ENCODE results near the gene PMM2. TPM values are rescaled to one million over a fixed set of nuclear protein-coding genes. Genes with fewer than 3 reads are reported as not detected.

Gene PMM2
- total RNA-seq, 1 donor from 2014 or later, result 47.6 TPM

GRCh38 chr16:8853150-8853549, 55.5 kb downstream of the PMM2 start:
- Mint-ChIP-seq H3K9me3 (ENCODE audit: low read depth) (no peaks in the 10 kb centered on the region), H3K4me1 (ENCODE audit: low read depth) (peaks cover 24% of the 10 kb centered on the region), H3K27me3 (ENCODE audit: low read depth) (no peaks in the 10 kb centered on the region), H3K4me3 (ENCODE audit: unreplicated experiment) (no peak overlapping the region), H3K36me3 (ENCODE audit: low read depth) (peaks cover 37% of the 10 kb centered on the region), H3K27ac (ENCODE audit: unreplicated experiment) (no peak overlapping the region)
- TF ChIP-seq CTCF (IDR thresholded peaks at IDR 0.05), result no peak
- DNase-seq (ENCODE audit: low spot score), result peak; percentile 37

- Mint-ChIP-seq H3K36me3 (ENCODE audit: low read depth) (peaks cover 38% of the 10 kb centered on the region), H3K27ac (ENCODE audit: unreplicated experiment) (no peak overlapping the region)
These were observed 56.0 kb downstream of the PMM2 start for GRCh38 chr16:8853611-8854010.

GRCh38 chr16:8854298-8854948, 56.8 kb downstream of the PMM2 start:
- no peak for TF ChIP-seq CTCF (IDR thresholded peaks at IDR 0.05)
- peaks cover 27% of the 10 kb centered on the region for H3K4me1 Mint-ChIP-seq (ENCODE audit: low read depth)
- H3K27ac Mint-ChIP-seq (ENCODE audit: unreplicated experiment), result peak overlapping the region; percentile 58
- no peaks in the 10 kb centered on the region for H3K27me3 Mint-ChIP-seq (ENCODE audit: low read depth)
- peak; percentile 62 for DNase-seq (ENCODE audit: low spot score)
- H3K36me3 Mint-ChIP-seq (ENCODE audit: low read depth), result peaks cover 38% of the 10 kb centered on the region
- no peak overlapping the region for H3K4me3 Mint-ChIP-seq (ENCODE audit: unreplicated experiment)
- H3K9me3 Mint-ChIP-seq (ENCODE audit: low read depth), result no peaks in the 10 kb centered on the region

More at GRCh38 chr16:8853611-8854010, 56.0 kb downstream of the PMM2 start:
- no peaks in the 10 kb centered on the region for H3K27me3 Mint-ChIP-seq (ENCODE audit: low read depth)
- H3K4me1 Mint-ChIP-seq (ENCODE audit: low read depth), result peaks cover 25% of the 10 kb centered on the region
- peak; percentile 15 for DNase-seq (ENCODE audit: low spot score)
- no peaks in the 10 kb centered on the region for H3K9me3 Mint-ChIP-seq (ENCODE audit: low read depth)
- no peak for TF ChIP-seq CTCF (IDR thresholded peaks at IDR 0.05)
- H3K4me3 Mint-ChIP-seq (ENCODE audit: unreplicated experiment), result no peak overlapping the region

- Mint-ChIP-seq H3K4me3 (ENCODE audit: unreplicated experiment) (no peak overlapping the region), H3K9me3 (ENCODE audit: low read depth) (no peaks in the 10 kb centered on the region), H3K4me1 (ENCODE audit: low read depth) (peaks cover 27% of the 10 kb centered on the region), H3K27me3 (ENCODE audit: low read depth) (no peaks in the 10 kb centered on the region), H3K27ac (ENCODE audit: unreplicated experiment) (peak overlapping the region; percentile 59), H3K36me3 (ENCODE audit: low read depth) (peaks cover 33% of the 10 kb centered on the region)
- peak; percentile 56 for DNase-seq (ENCODE audit: low spot score)
- TF ChIP-seq CTCF (IDR thresholded peaks at IDR 0.05), result peak; percentile 50
These were observed 57.6 kb downstream of the PMM2 start for GRCh38 chr16:8855051-8855786.

GRCh38 chr16:8855972-8856371, 58.3 kb downstream of the PMM2 start:
- Mint-ChIP-seq H3K27ac (ENCODE audit: unreplicated experiment) (peak overlapping the region; percentile 51), H3K9me3 (ENCODE audit: low read depth) (no peaks in the 10 kb centered on the region), H3K4me1 (ENCODE audit: low read depth) (peaks cover 25% of the 10 kb centered on the region), H3K4me3 (ENCODE audit: unreplicated experiment) (no peak overlapping the region), H3K27me3 (ENCODE audit: low read depth) (no peaks in the 10 kb centered on the region), H3K36me3 (ENCODE audit: low read depth) (peaks cover 28% of the 10 kb centered on the region)
- TF ChIP-seq CTCF (IDR thresholded peaks at IDR 0.05), result no peak
- DNase-seq (ENCODE audit: low spot score), result peak; percentile 49

Data from chondrocyte (in vitro differentiated cells).